ENCODE results near the gene TMEM236.

The TMEM236 gene

DNA sequence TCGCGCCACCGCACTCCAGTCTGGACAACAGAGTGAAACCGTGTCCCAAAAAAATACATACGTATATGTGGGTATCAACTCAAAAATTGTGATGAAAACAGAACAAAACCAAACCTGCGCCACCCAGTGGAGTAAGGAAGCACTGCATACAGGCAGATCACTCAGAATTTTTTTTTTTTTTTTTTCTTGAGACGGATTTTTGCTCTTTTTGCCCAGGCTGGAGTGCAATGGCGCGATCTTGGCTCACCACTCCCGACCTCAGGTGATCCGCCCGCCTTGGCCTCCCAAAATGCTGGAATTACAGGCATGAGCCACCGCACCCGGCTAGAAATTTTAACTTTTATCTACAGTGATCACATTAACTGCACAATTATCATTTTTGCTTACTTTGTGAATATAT, 9.1 kb upstream of the TMEM236 start:
- H2AK5ac ChIP-seq (ENCODE audit: low read length), result no peak overlapping the region
- no peak overlapping the region for H4K91ac ChIP-seq (ENCODE audit: low read depth, low read length)
- no peak overlapping the region for H2BK5ac ChIP-seq (ENCODE audit: low read depth, low read length, poor library complexity)
- H3K4ac ChIP-seq (ENCODE audit: low read depth, low read length), result no peak overlapping the region
- peak overlapping the region; percentile 43 for H4K12ac ChIP-seq (ENCODE audit: low read depth, low read length)
- no peaks in the 10 kb centered on the region for H3K4me1 ChIP-seq (ENCODE audit: control insufficient read depth in 1 of 2, insufficient read depth in 2 of 2, low read length in 2 of 2)
- H3K9ac ChIP-seq (ENCODE audit: low read length), result no peak overlapping the region
- H3K79me1 ChIP-seq (ENCODE audit: low read length), result no peaks in the 10 kb centered on the region
- no peak overlapping the region for H2BK12ac ChIP-seq (ENCODE audit: low read length)
- no peak overlapping the region for H2AFZ ChIP-seq (ENCODE audit: insufficient read depth, low read length, poor library complexity)
- H3K14ac ChIP-seq (ENCODE audit: low read length), result no peak overlapping the region
- H2BK120ac ChIP-seq (ENCODE audit: insufficient read depth, low read length, poor library complexity), result no peak overlapping the region
- no peaks in the 10 kb centered on the region for H3K79me2 ChIP-seq (ENCODE audit: control insufficient read depth, insufficient read depth, low read length, poor library complexity)
- no peak overlapping the region for H3K18ac ChIP-seq (ENCODE audit: low read length)
- no peak overlapping the region for H3K27ac ChIP-seq (ENCODE audit: low read depth, low read length)
- H3K23ac ChIP-seq (ENCODE audit: low read length), result no peak overlapping the region
- no peak overlapping the region for H3K4me3 ChIP-seq (ENCODE audit: low read depth, low read length)
- no peak overlapping the region for H3K4me2 ChIP-seq (ENCODE audit: low read length)
- WGBS (ENCODE audit: extremely low coverage, insufficient coverage, insufficient read length), result no CpG with 5 or more reads among the region's 14 CpGs
- H3K9me3 ChIP-seq (ENCODE audit: insufficient read depth, low read depth, low read length), result no peaks in the 10 kb centered on the region
- peak; percentile 33 to 74 for DNase-seq
- no peaks in the 10 kb centered on the region for H3K27me3 ChIP-seq (ENCODE audit: insufficient read depth, low read length)
- peaks cover 0 to 2% of the 10 kb centered on the region in 2 experiments for H3K36me3 ChIP-seq (ENCODE audit: control insufficient read depth in 1 of 2, insufficient read depth in 2 of 2, low read length in 2 of 2)
- H4K8ac ChIP-seq (ENCODE audit: low read depth, low read length), result no peak overlapping the region

DNA sequence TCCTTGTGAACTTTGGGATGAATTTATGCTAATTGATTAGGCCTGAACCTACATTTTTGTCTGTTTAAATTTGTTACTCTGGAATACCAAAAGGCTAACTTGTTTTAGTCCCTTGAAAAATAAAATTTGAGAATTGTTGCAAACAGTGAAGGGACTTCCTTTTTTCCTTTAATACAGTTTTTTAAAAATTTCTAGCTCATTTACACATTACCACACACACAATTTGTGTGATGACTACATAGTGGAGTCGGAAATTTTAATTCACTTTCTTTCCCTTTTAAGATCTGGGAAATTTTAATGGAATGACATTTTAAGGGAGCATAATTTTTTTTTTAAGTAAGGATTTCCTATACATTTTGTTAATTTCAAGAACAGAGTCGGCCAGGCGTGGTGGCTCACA, 8.6 kb upstream of the TMEM236 start:
- no peaks in the 10 kb centered on the region for H3K27me3 ChIP-seq (ENCODE audit: insufficient read depth, low read length)
- no peaks in the 10 kb centered on the region for H3K4me1 ChIP-seq (ENCODE audit: control insufficient read depth in 1 of 2, insufficient read depth in 2 of 2, low read length in 2 of 2)
- no peak overlapping the region for H4K8ac ChIP-seq (ENCODE audit: low read depth, low read length)
- H3K79me1 ChIP-seq (ENCODE audit: low read length), result no peaks in the 10 kb centered on the region
- no peak overlapping the region for H2BK5ac ChIP-seq (ENCODE audit: low read depth, low read length, poor library complexity)
- H3K9me3 ChIP-seq (ENCODE audit: insufficient read depth, low read depth, low read length), result no peaks in the 10 kb centered on the region
- DNase-seq, result no peak
- H2AFZ ChIP-seq (ENCODE audit: insufficient read depth, low read length, poor library complexity), result no peak overlapping the region
- no peak overlapping the region for H3K18ac ChIP-seq (ENCODE audit: low read length)
- H3K4ac ChIP-seq (ENCODE audit: low read depth, low read length), result no peak overlapping the region
- H3K36me3 ChIP-seq (ENCODE audit: control insufficient read depth in 1 of 2, insufficient read depth in 2 of 2, low read length in 2 of 2), result peaks cover 0 to 2% of the 10 kb centered on the region in 2 experiments
- H3K4me3 ChIP-seq (ENCODE audit: low read depth, low read length), result no peak overlapping the region
- no peak overlapping the region for H2BK120ac ChIP-seq (ENCODE audit: insufficient read depth, low read length, poor library complexity)
- no peak overlapping the region for H3K14ac ChIP-seq (ENCODE audit: low read length)
- no peak overlapping the region for H3K27ac ChIP-seq (ENCODE audit: low read depth, low read length)
- H3K23ac ChIP-seq (ENCODE audit: low read length), result no peak overlapping the region
- no CpG with 5 or more reads among the region's 3 CpGs for WGBS (ENCODE audit: extremely low coverage, insufficient coverage, insufficient read length)
- H4K12ac ChIP-seq (ENCODE audit: low read depth, low read length), result no peak overlapping the region
- no peak overlapping the region for H3K4me2 ChIP-seq (ENCODE audit: low read length)
- H2BK12ac ChIP-seq (ENCODE audit: low read length), result no peak overlapping the region
- H3K9ac ChIP-seq (ENCODE audit: low read length), result no peak overlapping the region
- no peaks in the 10 kb centered on the region for H3K79me2 ChIP-seq (ENCODE audit: control insufficient read depth, insufficient read depth, low read length, poor library complexity)
- H4K91ac ChIP-seq (ENCODE audit: low read depth, low read length), result no peak overlapping the region
- H2AK5ac ChIP-seq (ENCODE audit: low read length), result no peak overlapping the region

DNA sequence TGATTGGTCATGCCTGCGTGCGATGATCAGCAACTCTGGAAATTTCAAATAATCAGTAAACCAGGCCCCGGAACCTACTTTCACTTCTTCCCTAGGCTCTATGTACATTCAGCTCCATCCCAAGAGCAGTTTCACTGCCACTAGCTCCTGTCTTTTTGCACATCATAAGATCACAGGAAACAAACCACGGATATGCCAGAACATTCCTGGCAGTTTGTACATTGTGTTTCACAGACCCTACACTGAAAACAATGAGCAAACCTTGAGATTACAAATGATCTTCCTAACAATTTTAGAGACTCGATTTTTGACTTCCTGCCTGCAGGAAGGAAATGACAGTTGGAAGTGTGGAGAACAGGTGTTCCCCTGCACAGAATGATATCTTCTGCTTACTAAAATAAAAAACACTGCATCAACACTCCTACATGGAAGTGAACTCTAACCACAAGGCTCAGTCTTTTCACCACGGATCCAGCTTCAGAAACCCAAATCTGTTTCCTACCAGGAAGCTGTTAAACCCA, 7.6 kb upstream of the TMEM236 start:
- WGBS (ENCODE audit: extremely low coverage, insufficient coverage, insufficient read length), result no CpG with 5 or more reads among the region's 6 CpGs
- Histone ChIP-seq H3K4ac (ENCODE audit: low read depth, low read length) (no peak overlapping the region), H4K91ac (ENCODE audit: low read depth, low read length) (no peak overlapping the region), H3K79me1 (ENCODE audit: low read length) (no peaks in the 10 kb centered on the region), H3K23ac (ENCODE audit: low read length) (no peak overlapping the region), H2AK5ac (ENCODE audit: low read length) (no peak overlapping the region), H3K4me1 (ENCODE audit: control insufficient read depth in 1 of 2, insufficient read depth in 2 of 2, low read length in 2 of 2) (no peaks in the 10 kb centered on the region), H3K9ac (ENCODE audit: low read length) (no peak overlapping the region), H3K14ac (ENCODE audit: low read length) (no peak overlapping the region), H2AFZ (ENCODE audit: insufficient read depth, low read length, poor library complexity) (no peak overlapping the region), H4K12ac (ENCODE audit: low read depth, low read length) (no peak overlapping the region), H3K4me2 (ENCODE audit: low read length) (no peak overlapping the region), H3K9me3 (ENCODE audit: insufficient read depth, low read depth, low read length) (no peaks in the 10 kb centered on the region), H3K4me3 (ENCODE audit: low read depth, low read length) (no peak overlapping the region), H2BK5ac (ENCODE audit: low read depth, low read length, poor library complexity) (no peak overlapping the region), H4K8ac (ENCODE audit: low read depth, low read length) (no peak overlapping the region), H3K27me3 (ENCODE audit: insufficient read depth, low read length) (no peaks in the 10 kb centered on the region), H3K27ac (ENCODE audit: low read depth, low read length) (no peak overlapping the region), H3K18ac (ENCODE audit: low read length) (no peak overlapping the region), H2BK120ac (ENCODE audit: insufficient read depth, low read length, poor library complexity) (no peak overlapping the region), H2BK12ac (ENCODE audit: low read length) (no peak overlapping the region), H3K36me3 (ENCODE audit: control insufficient read depth in 1 of 2, insufficient read depth in 2 of 2, low read length in 2 of 2) (no peaks in the 10 kb centered on the region), H3K79me2 (ENCODE audit: control insufficient read depth, insufficient read depth, low read length, poor library complexity) (no peaks in the 10 kb centered on the region)
- DNase-seq, result no peak

DNA sequence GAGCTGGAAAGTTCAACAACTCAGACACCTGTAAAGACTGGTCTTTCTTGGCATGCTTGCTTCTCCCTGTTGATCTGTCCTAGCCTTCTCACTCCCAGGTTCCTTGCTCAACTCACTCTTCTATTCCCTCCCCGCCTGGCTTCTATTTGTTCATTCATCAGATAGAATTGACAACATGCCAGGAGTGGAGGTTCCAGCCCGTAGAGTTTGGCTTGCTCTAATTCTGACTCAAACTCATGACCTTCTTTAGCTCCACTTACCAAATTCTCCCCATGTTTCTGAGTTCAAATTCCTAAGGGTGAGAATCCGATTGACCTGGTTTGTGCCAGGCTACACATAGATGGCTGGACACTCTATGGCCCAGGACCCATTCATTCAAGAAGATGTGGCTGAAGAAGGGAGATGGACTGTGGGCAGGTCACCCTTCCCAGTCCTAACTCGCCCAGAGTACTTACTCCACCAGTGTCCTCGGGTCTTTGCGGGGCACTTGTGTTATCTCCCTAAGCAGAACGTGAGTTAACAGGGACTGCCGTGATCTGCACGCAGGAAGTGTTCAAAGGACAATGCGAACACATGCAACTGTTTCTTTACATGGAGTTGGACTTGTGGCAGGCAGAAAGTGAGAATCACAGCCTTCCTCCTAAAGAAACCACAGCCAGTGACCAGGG, 4.0 kb upstream of the TMEM236 start:
- no peak overlapping the region for H2AK5ac ChIP-seq (ENCODE audit: low read length)
- H3K79me2 ChIP-seq (ENCODE audit: control insufficient read depth, insufficient read depth, low read length, poor library complexity), result no peaks in the 10 kb centered on the region
- no peak overlapping the region for H4K91ac ChIP-seq (ENCODE audit: low read depth, low read length)
- no peak overlapping the region for H3K27ac ChIP-seq (ENCODE audit: low read depth, low read length)
- DNase-seq, result no peak
- H3K4me2 ChIP-seq (ENCODE audit: low read length), result no peak overlapping the region
- no peak overlapping the region for H4K8ac ChIP-seq (ENCODE audit: low read depth, low read length)
- H3K79me1 ChIP-seq (ENCODE audit: low read length), result no peaks in the 10 kb centered on the region
- H3K14ac ChIP-seq (ENCODE audit: low read length), result no peak overlapping the region
- H3K4me3 ChIP-seq (ENCODE audit: low read depth, low read length), result no peak overlapping the region
- H3K36me3 ChIP-seq (ENCODE audit: control insufficient read depth in 1 of 2, insufficient read depth in 2 of 2, low read length in 2 of 2), result no peaks in the 10 kb centered on the region
- H2AFZ ChIP-seq (ENCODE audit: insufficient read depth, low read length, poor library complexity), result no peak overlapping the region
- H3K4me1 ChIP-seq (ENCODE audit: control insufficient read depth in 1 of 2, insufficient read depth in 2 of 2, low read length in 2 of 2), result no peaks in the 10 kb centered on the region
- H3K9ac ChIP-seq (ENCODE audit: low read length), result no peak overlapping the region
- no peak overlapping the region for H2BK120ac ChIP-seq (ENCODE audit: insufficient read depth, low read length, poor library complexity)
- no peak overlapping the region for H2BK12ac ChIP-seq (ENCODE audit: low read length)
- no peak overlapping the region for H3K23ac ChIP-seq (ENCODE audit: low read length)
- no peaks in the 10 kb centered on the region for H3K27me3 ChIP-seq (ENCODE audit: insufficient read depth, low read length)
- H3K9me3 ChIP-seq (ENCODE audit: insufficient read depth, low read depth, low read length), result no peaks in the 10 kb centered on the region
- H2BK5ac ChIP-seq (ENCODE audit: low read depth, low read length, poor library complexity), result no peak overlapping the region
- no CpG with 5 or more reads among the region's 10 CpGs for WGBS (ENCODE audit: extremely low coverage, insufficient coverage, insufficient read length)
- H3K4ac ChIP-seq (ENCODE audit: low read depth, low read length), result no peak overlapping the region
- H3K18ac ChIP-seq (ENCODE audit: low read length), result no peak overlapping the region
- no peak overlapping the region for H4K12ac ChIP-seq (ENCODE audit: low read depth, low read length)

Data from trophoblast cell (in vitro differentiated cells and primary cell).